ENCODE measurements around the gene DBNDD2. TPM values are rescaled to one million over a fixed set of nuclear protein-coding genes. Genes with fewer than 3 reads are reported as not detected.

DBNDD2 gene
- total RNA-seq, 1 experiment from 2014 or later: 5.7 TPM

DNA sequence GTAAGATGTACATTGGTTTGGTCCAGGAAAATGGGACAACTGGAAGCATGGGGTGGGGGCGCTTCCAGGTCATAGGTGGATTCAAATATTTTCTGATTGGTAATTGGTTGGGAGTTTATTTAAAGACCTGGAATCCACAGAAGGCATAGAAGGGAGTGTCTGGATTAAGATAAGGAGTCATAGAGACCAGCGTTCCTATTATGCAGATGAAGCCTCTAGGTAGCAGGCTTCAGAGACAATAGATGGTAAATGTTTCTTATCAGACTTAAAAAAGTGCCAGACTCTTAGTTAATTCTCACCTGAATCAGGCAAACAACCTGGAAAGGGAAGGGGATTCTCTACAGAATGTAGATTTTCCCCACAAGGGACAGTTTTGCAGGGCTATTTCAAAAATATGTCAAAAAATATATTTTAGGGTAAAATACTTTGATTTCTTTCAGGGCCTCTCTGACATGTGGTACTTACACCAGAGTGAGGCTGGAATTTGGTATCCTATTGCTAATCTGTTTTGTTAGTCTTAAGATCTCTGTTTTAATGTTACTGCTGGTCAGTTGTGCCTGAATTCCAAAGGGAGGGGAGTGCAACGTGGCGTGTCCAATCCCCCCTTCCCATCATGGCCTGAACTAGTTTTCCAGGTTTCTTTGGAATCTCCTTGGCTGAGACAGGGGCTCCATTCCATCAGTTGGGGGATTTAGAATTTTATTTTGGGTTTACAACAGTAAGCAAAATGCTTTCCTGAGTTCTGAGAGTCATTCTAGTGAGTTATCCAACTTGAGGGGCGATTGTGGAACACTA is 33.0 kb downstream of the DBNDD2 start:
- in situ Hi-C loops (cut with HindIII; ENCODE audit: low sequenced_read_pairs): no loop called here
- no peak for DNase-seq (ENCODE audit: low spot score)

DNA sequence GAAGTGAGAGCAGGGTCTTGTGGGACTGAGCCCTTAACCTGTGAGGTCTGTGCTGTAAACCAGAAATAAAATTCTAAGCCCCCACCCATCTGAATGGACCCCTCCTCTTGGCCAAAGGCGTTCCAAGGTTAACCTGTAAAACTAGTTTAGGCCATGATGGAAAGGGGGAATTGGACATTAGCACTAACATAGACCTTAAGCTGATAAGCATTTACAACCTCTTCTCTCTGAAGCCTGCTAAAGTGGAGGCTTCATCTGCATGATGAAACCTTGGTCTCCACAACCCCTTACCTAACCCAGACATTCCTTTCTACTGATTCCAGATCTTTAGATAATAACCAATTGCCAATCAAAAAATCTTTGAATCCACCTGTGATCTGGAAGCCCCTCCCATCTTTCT is 33.7 kb downstream of the DBNDD2 start:
- DNase-seq (ENCODE audit: low spot score): no peak
- in situ Hi-C loops (cut with HindIII; ENCODE audit: low sequenced_read_pairs): no loop called here

DNA sequence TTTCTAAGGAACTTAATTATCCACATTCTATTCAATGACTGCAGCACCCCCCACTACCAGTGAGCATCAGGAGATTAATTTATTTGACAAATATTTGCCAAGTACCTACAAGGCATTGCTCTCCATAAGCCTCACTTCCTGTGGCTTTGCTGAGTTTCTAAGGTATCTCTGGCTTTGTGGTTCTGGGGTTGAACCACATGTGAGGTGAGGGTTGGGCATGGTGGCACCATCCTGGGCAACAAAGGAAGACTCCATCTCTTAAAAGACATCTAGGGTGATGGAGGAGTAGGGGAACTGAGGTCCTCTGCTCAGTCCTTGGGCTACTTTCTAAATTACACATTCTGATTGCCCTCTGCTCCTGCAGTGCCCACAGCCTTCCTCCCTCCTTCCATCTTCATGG is 36.0 kb downstream of the DBNDD2 start:
- in situ Hi-C loops (cut with HindIII; ENCODE audit: low sequenced_read_pairs): no loop called here
- no peak for DNase-seq (ENCODE audit: low spot score)

- in situ Hi-C loops (cut with HindIII; ENCODE audit: low sequenced_read_pairs): no loop called here
- no peak for DNase-seq (ENCODE audit: low spot score)
Measured at GRCh38 chr20:45445805-45446562, 37.9 kb downstream of the DBNDD2 start.

- no peak for DNase-seq (ENCODE audit: low spot score)
- in situ Hi-C loops (cut with HindIII; ENCODE audit: low sequenced_read_pairs): no loop called here
Measured at GRCh38 chr20:45448270-45448669, 40.2 kb downstream of the DBNDD2 start.

DNA sequence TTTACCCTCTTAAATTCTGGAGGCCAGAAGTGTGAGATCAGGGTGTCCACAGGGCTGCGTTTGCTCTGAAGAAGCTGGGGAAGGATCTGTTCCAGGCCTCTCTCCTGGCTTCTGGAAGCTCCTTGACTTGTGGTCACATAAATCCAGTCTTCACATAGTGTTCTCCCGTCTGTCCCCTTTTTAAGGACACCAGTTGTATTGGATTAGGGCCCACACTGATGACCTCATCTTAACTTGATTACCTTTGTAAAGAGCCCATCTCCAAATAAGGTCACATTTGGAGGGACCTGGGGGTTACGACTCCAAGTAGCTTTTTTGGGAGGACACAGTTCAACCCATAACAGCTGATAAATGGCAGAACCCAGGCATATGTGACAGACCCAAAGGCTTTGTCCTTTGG is 41.4 kb downstream of the DBNDD2 start:
- in situ Hi-C loops (cut with HindIII; ENCODE audit: low sequenced_read_pairs): no loop called here
- peak; percentile 41 for DNase-seq (ENCODE audit: low spot score)

DNA sequence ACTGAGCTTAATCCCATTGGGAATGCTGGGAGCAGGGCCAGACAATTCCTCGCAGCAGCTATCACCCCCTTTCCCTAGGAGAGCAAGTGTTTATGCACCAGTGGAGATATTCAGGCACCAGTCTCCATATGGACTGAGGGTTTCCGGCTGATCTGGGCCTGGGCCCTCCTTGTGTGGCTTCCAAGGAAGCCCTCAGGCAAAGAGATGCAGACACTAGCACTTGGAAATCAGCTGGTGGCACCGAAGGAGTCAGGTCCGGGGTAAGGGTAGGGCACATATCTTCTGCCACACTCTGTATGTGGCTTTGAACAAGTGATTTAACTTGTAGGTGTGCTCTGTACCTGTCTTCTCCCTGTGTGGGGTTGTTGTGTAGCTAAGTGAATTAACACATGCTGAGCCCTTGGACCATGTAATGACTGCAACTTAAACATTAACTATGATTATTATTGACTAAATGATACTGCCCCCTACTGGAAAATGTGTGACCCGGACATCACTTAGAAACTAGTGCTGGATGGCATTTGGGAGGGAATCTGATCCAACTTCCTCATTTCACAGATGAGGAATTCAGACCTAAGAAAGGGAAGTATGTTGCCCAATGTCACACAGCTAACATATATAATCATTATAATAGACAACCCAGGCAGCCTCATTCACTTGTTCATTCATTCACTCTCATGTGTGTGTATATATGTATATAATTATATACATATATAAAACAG is 42.2 kb downstream of the DBNDD2 start:
- in situ Hi-C loops (cut with HindIII; ENCODE audit: low sequenced_read_pairs): no loop called here
- DNase-seq (ENCODE audit: low spot score): peak; percentile 33

GRCh38 chr20:45452238-45452637 is 44.1 kb downstream of the DBNDD2 start:
- no peak for DNase-seq (ENCODE audit: low spot score)
- in situ Hi-C loops (cut with HindIII; ENCODE audit: low sequenced_read_pairs): no loop called here

DNA sequence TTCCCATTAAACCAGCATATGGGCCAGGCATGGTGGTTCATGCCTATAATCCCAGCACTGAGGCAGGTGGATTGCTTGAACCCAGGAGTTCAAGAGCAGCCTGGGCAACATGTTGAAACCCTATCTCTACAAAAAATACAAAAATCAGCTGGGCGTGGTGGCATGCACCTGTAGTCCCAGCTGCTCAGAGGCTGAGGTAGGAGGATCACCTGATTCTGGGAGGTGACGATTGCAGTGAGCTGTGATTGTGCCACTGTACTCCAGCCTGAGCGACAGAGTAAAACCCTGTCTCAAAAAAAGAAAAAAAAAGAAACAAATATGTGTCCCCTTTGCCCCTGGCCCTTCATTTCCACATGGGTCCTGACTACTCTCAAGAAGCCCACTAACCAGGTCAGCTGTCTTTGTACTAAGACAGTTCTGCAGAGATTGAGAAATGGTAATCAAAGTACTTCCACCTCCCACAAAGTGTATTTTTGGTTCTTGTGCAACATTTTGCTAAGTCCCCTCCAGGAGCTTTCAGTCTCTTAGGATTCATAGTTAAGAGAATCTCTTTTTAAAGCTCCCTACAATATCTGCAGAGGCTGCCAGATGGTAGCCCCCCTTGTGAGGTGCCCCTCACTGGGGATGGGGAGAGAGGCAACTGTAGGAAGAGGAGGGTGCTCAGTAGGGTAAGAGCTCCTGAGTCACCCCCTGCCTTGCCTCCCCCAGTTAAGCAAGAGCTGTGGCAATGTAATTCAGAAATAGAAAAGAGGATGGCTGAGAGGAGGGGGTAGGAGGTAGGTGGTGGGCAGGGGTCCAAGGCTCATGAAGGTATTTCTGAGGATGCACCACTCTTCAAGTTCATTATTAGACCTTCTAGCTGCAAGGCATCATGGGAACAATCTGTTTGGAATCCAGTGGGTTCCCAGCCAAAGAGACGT is 44.9 kb downstream of the DBNDD2 start:
- in situ Hi-C loops (cut with HindIII; ENCODE audit: low sequenced_read_pairs): no loop called here
- no peak for DNase-seq (ENCODE audit: low spot score)

GRCh38 chr20:45456632-45457031 is 48.5 kb downstream of the DBNDD2 start:
- DNase-seq (ENCODE audit: low spot score): peak; percentile 10
- in situ Hi-C loops (cut with HindIII; ENCODE audit: low sequenced_read_pairs): no loop called here

DNA sequence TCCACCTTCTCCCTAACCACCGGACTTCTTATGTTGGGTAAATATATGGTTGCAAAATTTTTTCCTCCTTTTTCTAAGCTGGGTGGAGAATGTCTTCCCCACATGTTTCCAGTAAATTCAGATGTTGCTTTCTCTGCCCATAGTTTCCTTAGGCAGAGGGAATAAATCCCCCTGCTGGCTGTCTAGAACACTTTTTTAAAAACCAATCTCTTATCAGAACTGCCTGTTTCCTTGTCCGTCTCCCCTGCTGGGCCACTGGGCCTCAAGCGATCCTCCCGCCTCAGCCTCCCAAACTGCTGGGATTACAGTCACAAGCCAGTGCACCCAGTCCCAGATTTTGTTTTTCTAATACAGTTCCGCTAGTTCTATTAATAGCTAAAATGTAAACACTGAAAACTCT is 51.5 kb downstream of the DBNDD2 start:
- in situ Hi-C loops (cut with HindIII; ENCODE audit: low sequenced_read_pairs): no loop called here

More for the DNA sequence above, 51.5 kb downstream of the DBNDD2 start:
- no peak for DNase-seq (ENCODE audit: low spot score)

Other genes starting within 250 kb of the DBNDD2 start
- gene PI3, start 233.4 kb upstream of the DBNDD2 start, total RNA-seq (2014; rRNA removed; shearing (Covaris generic)): not detected in 2 replicates
- not detected in 2 replicates for gene SEMG1, start 201.3 kb upstream of the DBNDD2 start, total RNA-seq (2014; rRNA removed; shearing (Covaris generic))
- not detected in 2 replicates for gene SEMG2, start 186.9 kb upstream of the DBNDD2 start, total RNA-seq (2014; rRNA removed; shearing (Covaris generic))
- not detected in 2 replicates for gene SLPI, start 153.7 kb upstream of the DBNDD2 start, total RNA-seq (2014; rRNA removed; shearing (Covaris generic))
- not detected in 2 replicates for gene RBPJL, start 101.4 kb upstream of the DBNDD2 start, total RNA-seq (2014; rRNA removed; shearing (Covaris generic))
- gene MATN4, start 100.0 kb upstream of the DBNDD2 start, total RNA-seq (2014; rRNA removed; shearing (Covaris generic)): not detected in 2 replicates
- gene SDC4, start 59.9 kb upstream of the DBNDD2 start, total RNA-seq (2014; rRNA removed; shearing (Covaris generic)): 16.4 and 24.7 TPM in 2 replicates
- gene SYS1, start 45.1 kb upstream of the DBNDD2 start, total RNA-seq (2014; rRNA removed; shearing (Covaris generic)): 13.0 and 21.9 TPM in 2 replicates
- not detected in 2 replicates for gene TP53TG5, start 30.0 kb upstream of the DBNDD2 start, total RNA-seq (2014; rRNA removed; shearing (Covaris generic))
- gene PIGT, start 7.9 kb downstream of the DBNDD2 start, total RNA-seq (2014; rRNA removed; shearing (Covaris generic)): 25.2 and 31.0 TPM in 2 replicates
- gene WFDC2, start 61.5 kb downstream of the DBNDD2 start, total RNA-seq (2014; rRNA removed; shearing (Covaris generic)): not detected in 2 replicates
- gene SPINT3, start 107.3 kb downstream of the DBNDD2 start, total RNA-seq (2014; rRNA removed; shearing (Covaris generic)): not detected in 2 replicates
- not detected in 2 replicates for gene WFDC6, start 131.2 kb downstream of the DBNDD2 start, total RNA-seq (2014; rRNA removed; shearing (Covaris generic))
- gene EPPIN, start 139.1 kb downstream of the DBNDD2 start, total RNA-seq (2014; rRNA removed; shearing (Covaris generic)): not detected in 2 replicates
- not detected in 2 replicates for gene WFDC8, start 171.0 kb downstream of the DBNDD2 start, total RNA-seq (2014; rRNA removed; shearing (Covaris generic))
- gene WFDC10A, start 221.4 kb downstream of the DBNDD2 start, total RNA-seq (2014; rRNA removed; shearing (Covaris generic)): not detected in 2 replicates
- not detected in 2 replicates for gene WFDC9, start 223.0 kb downstream of the DBNDD2 start, total RNA-seq (2014; rRNA removed; shearing (Covaris generic))